GM10266 (cell line): ENCODE measurements around the gene GNPDA1.
A peak's percentile ranks its signal among the peaks of the same experiment; 100 is the strongest.

ENCODE experiments used
- DNase-seq: peaks from one replicate; pipeline ENCODE4 v3.0.0; 2012; ENCODE audit errors: extremely low spot score
- CTCF ChIP-seq: IDR thresholded peaks from 2 replicates; pipeline ENCODE4 v1.5.1; 2012; ENCODE audit warnings: mild to moderate bottlenecking, low read depth; ENCODE audit not compliant: control insufficient read depth, insufficient read depth; ENCODE audit errors: missing control alignments

GNPDA1 gene

GRCh38 chr5:142000704-142001484 lies 11.9 kb downstream of the GNPDA1 start:
- TF ChIP-seq CTCF: peak; percentile 28
- no peak for DNase-seq

GRCh38 chr5:142000173-142000572 lies 12.7 kb downstream of the GNPDA1 start:
- no peak for TF ChIP-seq CTCF
- DNase-seq: no peak

- no peak for DNase-seq
- TF ChIP-seq CTCF: no peak
Measured at GRCh38 chr5:141997358-141997960, 15.4 kb downstream of the GNPDA1 start.

GRCh38 chr5:141995656-141996055 lies 17.2 kb downstream of the GNPDA1 start:
- no peak for DNase-seq
- no peak for TF ChIP-seq CTCF

GRCh38 chr5:141994511-141995136 lies 18.2 kb downstream of the GNPDA1 start:
- no peak for TF ChIP-seq CTCF
- no peak for DNase-seq

- TF ChIP-seq CTCF: peak; percentile 72
- DNase-seq: peak; percentile 57
Measured at GRCh38 chr5:141992349-141992963, 20.4 kb downstream of the GNPDA1 start.
